Measurements from ENCODE around the gene BRPF1. TPM values are rescaled to one million over a fixed set of nuclear protein-coding genes. Genes with fewer than 3 reads are reported as not detected.

Gene BRPF1
- total RNA-seq, 1 experiment from 2014 or later = 23.4 TPM

- Histone ChIP-seq H3K9me3 (replicated peaks) (no peaks in the 10 kb centered on the region), H3K4me3 (no peak overlapping the region), H3K36me3 (no peaks in the 10 kb centered on the region), H3K4me1 (peaks cover 11% of the 10 kb centered on the region), H3K27ac (no peak overlapping the region), H3K27me3 (no peaks in the 10 kb centered on the region)
- no peak for DNase-seq
These were observed 34.9 kb upstream of the BRPF1 start for GRCh38 chr3:9696480-9697220.

- no peak for DNase-seq
- Histone ChIP-seq H3K4me1 (peaks cover 11% of the 10 kb centered on the region), H3K4me3 (no peak overlapping the region), H3K27me3 (no peaks in the 10 kb centered on the region), H3K27ac (no peak overlapping the region), H3K9me3 (replicated peaks) (no peaks in the 10 kb centered on the region), H3K36me3 (no peaks in the 10 kb centered on the region)
These were observed 33.6 kb upstream of the BRPF1 start for GRCh38 chr3:9697892-9698291.

GRCh38 chr3:9698293-9698692 is 33.2 kb upstream of the BRPF1 start:
- no peaks in the 10 kb centered on the region for H3K36me3 ChIP-seq
- DNase-seq = no peak
- H3K27ac ChIP-seq = no peak overlapping the region
- H3K4me3 ChIP-seq = no peak overlapping the region
- no peaks in the 10 kb centered on the region for H3K27me3 ChIP-seq
- H3K9me3 ChIP-seq (replicated peaks) = no peaks in the 10 kb centered on the region
- H3K4me1 ChIP-seq = peaks cover 11% of the 10 kb centered on the region

- no peak for DNase-seq
- Histone ChIP-seq H3K27me3 (no peaks in the 10 kb centered on the region), H3K27ac (no peak overlapping the region), H3K4me1 (peaks cover 4% of the 10 kb centered on the region), H3K4me3 (no peak overlapping the region), H3K9me3 (replicated peaks) (no peaks in the 10 kb centered on the region), H3K36me3 (no peaks in the 10 kb centered on the region)
These were observed 31.0 kb upstream of the BRPF1 start for GRCh38 chr3:9700536-9700935.

GRCh38 chr3:9701006-9701405 is 30.5 kb upstream of the BRPF1 start:
- no peaks in the 10 kb centered on the region for H3K9me3 ChIP-seq (replicated peaks)
- H3K27me3 ChIP-seq = no peaks in the 10 kb centered on the region
- DNase-seq = peak in 1 of 2 experiments; percentile 16
- no peaks in the 10 kb centered on the region for H3K4me1 ChIP-seq
- H3K27ac ChIP-seq = no peak overlapping the region
- H3K36me3 ChIP-seq = no peaks in the 10 kb centered on the region
- H3K4me3 ChIP-seq = no peak overlapping the region

GRCh38 chr3:9701711-9702110 is 29.8 kb upstream of the BRPF1 start:
- Histone ChIP-seq H3K9me3 (replicated peaks) (no peaks in the 10 kb centered on the region), H3K27me3 (no peaks in the 10 kb centered on the region), H3K4me1 (no peaks in the 10 kb centered on the region), H3K4me3 (no peak overlapping the region), H3K36me3 (no peaks in the 10 kb centered on the region), H3K27ac (no peak overlapping the region)
- DNase-seq = no peak

GRCh38 chr3:9703240-9703639 is 28.3 kb upstream of the BRPF1 start:
- Histone ChIP-seq H3K27me3 (no peaks in the 10 kb centered on the region), H3K4me1 (no peaks in the 10 kb centered on the region), H3K9me3 (replicated peaks) (no peaks in the 10 kb centered on the region), H3K36me3 (no peaks in the 10 kb centered on the region), H3K4me3 (no peak overlapping the region), H3K27ac (no peak overlapping the region)
- no peak for DNase-seq

- no peaks in the 10 kb centered on the region for H3K36me3 ChIP-seq
- H3K27me3 ChIP-seq = no peaks in the 10 kb centered on the region
- no peaks in the 10 kb centered on the region for H3K4me1 ChIP-seq
- DNase-seq = no peak
- H3K4me3 ChIP-seq = no peak within 1 kb of the TSS
- no peaks in the 10 kb centered on the region for H3K9me3 ChIP-seq (replicated peaks)
- H3K27ac ChIP-seq = no peak within 1 kb of the TSS
These were observed 27.7 kb upstream of the BRPF1 start, which contains the start of gene CPNE9 for GRCh38 chr3:9703736-9704346. CPNE9 (plus strand) TSS chr3:9703833; CDS start chr3:9703997, 164 bp downstream.

GRCh38 chr3:9704347-9705322 is 26.9 kb upstream of the BRPF1 start:
- no peak for DNase-seq
- no peaks in the 10 kb centered on the region for H3K4me1 ChIP-seq
- no peak overlapping the region for H3K4me3 ChIP-seq
- H3K27ac ChIP-seq = no peak overlapping the region
- no peaks in the 10 kb centered on the region for H3K27me3 ChIP-seq
- H3K9me3 ChIP-seq (replicated peaks) = no peaks in the 10 kb centered on the region
- H3K36me3 ChIP-seq = no peaks in the 10 kb centered on the region

- no peak for DNase-seq
These were observed 21.3 kb upstream of the BRPF1 start for GRCh38 chr3:9710174-9710739.

GRCh38 chr3:9712415-9712814 is 19.1 kb upstream of the BRPF1 start:
- Histone ChIP-seq H3K4me3 (no peak overlapping the region), H3K27ac (no peak overlapping the region), H3K9me3 (replicated peaks) (no peaks in the 10 kb centered on the region), H3K4me1 (no peaks in the 10 kb centered on the region), H3K36me3 (no peaks in the 10 kb centered on the region), H3K27me3 (peaks cover 4% of the 10 kb centered on the region)
- DNase-seq = no peak

More at GRCh38 chr3:9710174-9710739, 21.3 kb upstream of the BRPF1 start:
- no peaks in the 10 kb centered on the region for H3K36me3 ChIP-seq
- peaks cover 4% of the 10 kb centered on the region for H3K27me3 ChIP-seq
- no peaks in the 10 kb centered on the region for H3K4me1 ChIP-seq
- H3K9me3 ChIP-seq (replicated peaks) = no peaks in the 10 kb centered on the region
- H3K27ac ChIP-seq = no peak overlapping the region
- H3K4me3 ChIP-seq = no peak overlapping the region

GRCh38 chr3:9713142-9713541 is 18.4 kb upstream of the BRPF1 start:
- Histone ChIP-seq H3K4me1 (no peaks in the 10 kb centered on the region), H3K4me3 (no peak overlapping the region), H3K9me3 (replicated peaks) (no peaks in the 10 kb centered on the region), H3K27me3 (peaks cover 4% of the 10 kb centered on the region), H3K27ac (no peak overlapping the region), H3K36me3 (no peaks in the 10 kb centered on the region)
- DNase-seq = no peak

GRCh38 chr3:9715136-9715535 is 16.4 kb upstream of the BRPF1 start:
- peaks cover 4% of the 10 kb centered on the region for H3K27me3 ChIP-seq
- H3K36me3 ChIP-seq = no peaks in the 10 kb centered on the region
- DNase-seq = peak in 1 of 2 experiments; percentile 24
- no peak overlapping the region for H3K27ac ChIP-seq
- no peak overlapping the region for H3K4me3 ChIP-seq
- H3K9me3 ChIP-seq (replicated peaks) = no peaks in the 10 kb centered on the region
- no peaks in the 10 kb centered on the region for H3K4me1 ChIP-seq

GRCh38 chr3:9715764-9716437 is 15.6 kb upstream of the BRPF1 start:
- Histone ChIP-seq H3K27me3 (peaks cover 4% of the 10 kb centered on the region), H3K4me3 (no peak overlapping the region), H3K4me1 (no peaks in the 10 kb centered on the region), H3K36me3 (no peaks in the 10 kb centered on the region), H3K27ac (no peak overlapping the region), H3K9me3 (replicated peaks) (no peaks in the 10 kb centered on the region)
- DNase-seq = peak; percentile 58 to 64
